Measurements from ENCODE around the gene GOLT1A. TPM values are rescaled to one million over a fixed set of nuclear protein-coding genes. Genes with fewer than 3 reads are reported as not detected.

The GOLT1A gene, protein sequence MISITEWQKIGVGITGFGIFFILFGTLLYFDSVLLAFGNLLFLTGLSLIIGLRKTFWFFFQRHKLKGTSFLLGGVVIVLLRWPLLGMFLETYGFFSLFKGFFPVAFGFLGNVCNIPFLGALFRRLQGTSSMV
- total RNA-seq (2014; rRNA removed; shearing (Covaris generic)): 0.19 TPM in 1 of 2 replicates, not detected in the other

DNA sequence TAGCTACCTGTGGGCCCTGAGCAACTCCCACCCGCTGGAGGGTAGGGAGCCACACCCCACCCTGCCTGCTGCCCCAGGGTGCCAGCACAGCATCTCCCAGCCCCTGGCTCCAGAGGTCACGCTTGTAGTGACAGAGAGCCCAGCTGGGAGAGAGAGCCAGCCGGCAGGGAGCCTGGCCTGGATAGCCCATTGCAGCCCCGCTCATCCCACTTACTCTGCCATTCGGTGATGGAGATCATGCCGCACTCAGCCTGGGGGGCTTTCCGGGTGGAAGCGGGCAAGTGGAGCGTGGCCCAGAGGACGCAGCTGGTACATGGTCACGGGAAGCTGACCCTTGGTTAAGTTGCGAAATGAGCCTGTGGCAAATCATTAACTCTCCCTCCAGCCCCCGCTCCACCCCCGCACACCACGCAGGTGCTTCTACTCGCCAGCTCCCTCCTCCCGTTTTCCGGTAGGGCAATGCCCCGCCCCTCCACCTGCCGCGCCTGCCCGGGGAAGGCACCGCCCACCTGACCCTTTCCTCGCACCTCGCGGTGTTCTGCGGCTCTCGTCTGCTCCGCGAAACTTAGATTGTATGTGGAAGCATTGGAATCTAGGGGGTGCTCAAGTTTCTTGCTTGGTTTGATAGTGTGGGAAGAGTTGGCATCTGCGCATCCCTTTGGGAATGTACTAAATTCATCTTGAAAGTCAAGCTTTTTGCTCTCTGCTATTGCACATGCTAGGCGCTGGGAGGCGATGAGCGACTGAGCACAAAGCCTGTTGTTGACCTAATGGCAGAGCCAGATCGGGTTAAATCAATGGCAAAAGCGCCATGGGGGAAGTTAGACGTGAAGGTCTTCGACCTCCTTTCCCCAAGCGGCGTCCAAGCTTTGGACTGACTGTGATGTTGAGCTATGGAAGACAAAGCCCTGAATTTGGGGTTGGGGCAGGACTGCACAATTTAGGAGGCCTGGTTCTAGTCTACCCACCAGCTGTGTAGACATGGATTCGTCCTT is at the start of gene GOLT1A:
GOLT1A (minus strand) TSS at position 321 of the 995 bp plus-strand sequence; CDS start at position 239, 82 bp downstream.
- no peak for DNase-seq (ENCODE audit: low spot score)

DNA sequence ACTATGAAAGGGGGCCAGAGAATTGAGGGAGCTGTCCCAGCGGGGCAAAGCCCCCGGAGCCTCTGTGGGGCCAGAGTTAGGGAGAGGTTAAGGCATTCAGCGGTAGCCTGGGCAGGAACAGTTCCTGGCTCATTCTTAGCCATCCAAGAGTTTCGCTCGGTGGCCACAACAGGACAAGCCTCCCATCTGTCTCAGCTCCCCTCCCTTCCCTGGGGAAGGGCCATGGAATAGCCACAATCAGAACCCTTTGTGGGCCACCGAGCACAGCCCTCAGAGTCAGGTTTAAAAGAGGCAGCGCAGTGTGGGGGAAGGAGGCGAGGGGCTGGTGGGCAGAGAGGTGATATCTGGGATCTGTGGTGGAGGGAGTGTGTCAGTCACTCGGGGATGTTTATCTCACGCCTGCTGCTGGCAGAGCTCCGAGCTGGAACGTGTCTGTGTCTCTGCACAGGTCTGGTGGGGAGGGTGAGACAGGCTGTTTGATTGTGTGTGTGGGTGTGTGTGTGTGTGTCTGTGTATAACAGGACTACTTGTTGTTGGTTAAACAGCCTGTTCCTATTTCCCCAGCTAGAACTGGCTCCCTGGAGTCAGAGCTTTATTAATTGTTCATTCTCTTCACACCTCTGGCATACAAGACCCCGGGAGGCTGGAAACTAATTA is 49.6 kb upstream of the GOLT1A start:
- DNase-seq (ENCODE audit: low spot score): no peak

DNA sequence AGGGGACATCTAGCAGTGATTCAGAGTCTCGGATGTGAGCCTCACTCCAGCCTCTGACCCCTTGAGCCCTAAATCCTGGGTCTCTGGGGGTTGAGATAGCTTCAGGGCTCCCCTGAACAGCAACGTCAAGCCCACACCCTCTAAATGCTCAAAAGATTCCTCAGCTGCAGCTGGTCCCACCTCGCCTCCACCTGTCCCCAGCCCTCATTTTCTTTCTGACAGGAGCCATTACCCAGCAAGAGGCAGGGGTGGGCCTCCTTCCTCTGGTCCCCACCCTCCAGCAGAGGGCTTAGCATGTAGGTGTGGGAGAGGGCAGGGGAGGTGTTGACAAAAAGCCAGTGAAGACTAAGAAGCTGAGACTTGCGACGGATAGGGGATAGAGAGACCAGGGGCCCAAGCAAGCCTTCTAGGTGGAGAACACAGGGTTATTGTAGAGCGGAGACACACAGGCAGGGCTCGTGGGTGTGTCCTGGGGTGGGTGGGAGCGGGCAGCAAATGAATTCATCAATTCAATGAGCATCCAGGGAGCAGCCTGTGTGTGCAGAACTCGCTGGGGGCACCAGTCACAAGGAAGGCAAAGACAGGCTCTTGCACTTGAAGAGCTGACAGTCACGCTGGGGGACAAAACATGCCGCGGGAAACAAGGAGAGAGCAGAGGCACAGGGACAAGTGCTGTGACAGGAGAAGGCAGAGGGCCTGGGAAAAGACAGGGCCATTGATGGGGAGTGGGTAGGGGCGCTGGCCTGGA is 48.9 kb upstream of the GOLT1A start:
- DNase-seq (ENCODE audit: low spot score): no peak

DNA sequence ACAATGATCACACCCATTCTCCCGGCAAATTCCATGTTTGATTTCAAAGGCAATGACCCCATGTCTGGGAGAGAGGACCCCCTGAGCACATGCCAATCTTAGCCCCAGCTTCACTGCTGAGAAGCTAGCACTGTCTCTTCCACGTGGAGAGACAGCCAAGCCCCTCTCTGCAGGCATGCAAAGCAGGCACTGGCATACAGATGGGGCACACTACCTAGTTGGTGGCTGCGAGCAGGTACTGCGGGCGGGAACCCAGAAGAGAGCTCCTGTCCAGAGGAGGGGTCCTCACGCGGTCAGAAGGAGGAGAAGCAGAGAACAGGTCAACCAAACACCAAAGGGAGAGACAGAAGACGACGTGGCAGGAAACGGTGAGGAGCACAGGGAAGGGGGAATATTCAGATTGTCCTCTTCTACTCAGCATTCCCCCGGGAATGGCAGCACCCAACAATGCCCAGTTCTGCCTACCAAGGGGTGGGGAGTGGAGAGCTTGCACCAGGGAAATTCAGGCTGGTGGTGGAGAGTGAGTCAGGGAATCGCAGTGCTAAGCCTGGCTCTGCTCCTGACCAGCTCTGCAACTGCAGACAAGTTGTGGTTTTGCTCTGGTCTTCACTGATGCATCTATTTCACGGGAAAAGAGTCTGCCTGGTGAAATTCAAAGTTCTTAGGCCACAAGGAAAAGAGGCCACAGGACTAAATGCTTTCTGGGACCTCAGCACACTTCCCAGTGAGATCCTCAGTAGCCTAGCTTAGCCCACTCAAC is 48.1 kb upstream of the GOLT1A start:
- DNase-seq (ENCODE audit: low spot score): peak; percentile 41

DNA sequence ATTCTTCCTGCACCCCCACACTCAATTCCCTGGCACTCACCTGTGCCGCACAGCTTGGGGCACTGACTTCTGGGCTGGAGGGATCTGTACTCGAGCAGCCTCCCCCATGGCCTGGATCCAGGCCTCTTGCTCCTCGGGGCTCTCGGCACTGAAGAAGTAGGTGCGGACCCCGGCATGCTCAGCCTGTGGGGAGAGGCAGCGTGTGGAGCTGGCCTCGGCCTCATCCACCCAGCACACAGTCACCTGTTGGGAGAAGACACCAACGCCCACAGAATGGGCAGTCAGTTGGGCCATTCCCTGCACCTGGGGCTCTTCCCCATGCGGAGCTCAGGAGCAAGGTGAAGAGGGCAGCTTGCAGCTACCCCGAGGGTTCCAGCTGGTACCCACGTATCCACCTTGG is 47.5 kb upstream of the GOLT1A start:
- no peak for DNase-seq (ENCODE audit: low spot score)

DNA sequence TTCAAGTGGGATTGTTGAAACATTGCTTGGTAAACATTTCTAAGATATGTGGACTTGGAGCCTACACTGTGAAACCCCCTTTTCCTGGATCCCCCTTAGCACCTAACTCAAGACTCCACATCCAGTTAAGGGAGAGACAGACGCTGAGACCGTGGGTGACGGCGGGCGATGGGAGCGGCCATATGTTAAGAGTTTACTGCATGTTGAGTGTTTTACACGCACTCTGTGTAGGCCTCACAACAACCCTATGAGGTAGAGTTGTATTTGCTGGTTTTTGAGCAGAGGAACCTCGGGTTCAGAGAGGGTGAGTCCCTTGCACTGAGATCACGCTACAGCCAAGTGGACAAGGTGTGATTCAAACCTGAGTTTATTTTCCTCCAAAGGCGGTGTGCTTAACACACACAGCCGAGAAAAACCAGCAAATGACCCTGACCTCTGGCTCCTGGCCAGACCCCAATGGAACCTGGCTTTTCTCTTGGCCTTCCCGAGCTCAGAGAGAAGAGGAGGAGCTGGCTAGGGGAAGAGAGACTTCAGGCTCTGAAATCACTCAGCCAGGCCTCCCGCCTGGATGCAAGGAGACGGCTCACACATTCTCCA is 46.9 kb upstream of the GOLT1A start:
- no peak for DNase-seq (ENCODE audit: low spot score)

DNA sequence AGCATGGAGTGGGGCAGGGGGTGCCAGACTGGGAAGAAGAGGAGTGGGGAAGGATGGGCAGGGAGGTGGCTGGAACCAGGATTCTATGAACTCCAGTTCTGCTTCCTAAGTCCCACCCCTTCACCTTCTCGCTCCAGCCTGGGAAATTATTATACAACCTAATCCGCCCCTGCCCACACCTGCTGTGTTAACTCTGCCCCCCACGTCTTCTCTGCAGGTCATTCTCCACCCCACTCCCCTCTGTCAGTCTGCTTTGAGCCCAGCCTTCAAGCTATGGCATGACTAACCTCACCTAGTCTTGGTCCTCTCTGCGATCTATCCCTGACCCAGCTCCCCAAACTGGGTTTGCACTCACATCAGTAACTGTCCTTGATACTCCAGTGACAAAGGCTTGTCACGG is 46.0 kb upstream of the GOLT1A start:
- DNase-seq (ENCODE audit: low spot score): no peak

DNA sequence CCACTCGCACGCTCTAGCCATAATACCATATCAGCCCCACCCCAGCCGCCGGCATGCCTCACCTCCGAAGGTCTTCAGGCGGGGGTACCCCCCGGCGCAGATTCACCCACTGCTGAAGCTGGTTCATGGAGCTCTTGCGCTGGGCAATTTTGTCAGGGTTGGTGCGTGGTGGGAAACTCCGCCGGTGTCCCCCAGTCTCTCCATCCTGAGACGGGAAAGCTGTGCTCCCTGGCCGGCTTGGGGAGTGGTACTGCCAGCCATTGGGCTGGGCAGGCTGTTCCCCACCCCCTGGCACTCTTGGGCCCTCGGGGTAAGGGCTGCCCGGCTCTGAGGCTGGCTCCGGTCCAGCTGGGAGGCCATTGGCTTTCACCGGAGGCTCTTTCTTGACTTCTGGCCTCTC is 45.4 kb upstream of the GOLT1A start:
- DNase-seq (ENCODE audit: low spot score): no peak

DNA sequence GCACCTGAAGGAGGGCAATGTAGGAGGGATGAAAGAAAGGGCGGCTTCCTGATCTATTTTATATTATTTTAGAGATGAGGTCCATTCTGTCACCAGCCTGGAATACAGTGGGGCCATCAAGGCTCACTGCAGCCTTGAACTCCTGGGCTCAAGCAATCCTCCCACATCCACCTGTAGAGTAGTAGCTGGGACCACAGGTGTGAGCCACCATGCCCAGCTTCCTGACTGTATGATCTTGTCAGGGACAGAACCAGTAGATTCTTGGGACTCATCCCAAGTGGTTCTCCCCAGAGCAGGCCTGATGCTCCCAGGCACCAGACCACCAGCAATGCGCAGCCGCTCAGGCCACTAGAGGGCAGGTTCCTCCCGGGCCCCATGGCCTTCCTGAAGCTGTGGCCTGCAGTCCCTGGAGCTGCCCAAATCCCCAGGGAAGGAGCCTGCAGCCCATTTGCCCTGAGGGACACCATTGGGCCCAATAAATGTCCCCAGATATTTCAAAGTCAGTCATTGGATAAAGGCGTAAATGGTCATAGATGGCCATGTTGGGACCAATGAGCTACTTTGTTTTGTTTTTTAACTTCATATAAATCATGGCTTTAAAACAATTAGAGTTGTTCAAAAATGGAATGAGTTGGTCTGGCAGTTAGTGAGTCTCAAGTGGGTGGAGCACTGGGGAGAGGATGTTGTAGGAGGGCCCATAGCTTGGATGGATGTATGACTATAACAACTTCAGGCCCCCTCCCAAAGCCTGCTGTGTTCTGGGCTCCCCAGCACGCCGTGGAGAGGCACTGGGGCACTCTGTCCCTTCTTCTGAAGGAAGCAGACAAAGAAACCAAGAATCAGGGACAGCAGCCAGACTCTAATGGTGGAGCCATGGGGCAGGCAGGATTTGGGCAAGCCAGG is 44.7 kb upstream of the GOLT1A start:
- DNase-seq (ENCODE audit: low spot score): peak; percentile 70

DNA sequence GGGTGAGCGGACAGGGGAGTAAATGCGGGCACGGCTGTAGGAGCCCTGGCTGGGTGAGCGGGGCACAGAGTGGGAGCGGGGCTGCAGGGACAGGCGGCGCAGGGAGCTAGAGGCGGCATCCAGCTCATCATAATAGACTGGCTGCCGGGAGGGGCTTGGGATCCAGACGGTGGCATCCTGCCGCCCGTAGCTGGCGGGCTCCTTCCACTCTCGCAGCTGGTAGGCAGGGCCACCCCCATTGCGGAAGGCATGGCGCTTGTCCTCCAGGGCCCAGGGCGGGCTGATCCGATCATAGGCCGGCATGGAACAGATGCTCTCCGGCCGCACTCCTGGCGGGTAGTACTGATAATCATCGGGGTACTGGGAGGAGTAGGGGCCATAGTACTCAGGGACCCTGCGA is 43.7 kb upstream of the GOLT1A start:
- DNase-seq (ENCODE audit: low spot score): no peak

DNA sequence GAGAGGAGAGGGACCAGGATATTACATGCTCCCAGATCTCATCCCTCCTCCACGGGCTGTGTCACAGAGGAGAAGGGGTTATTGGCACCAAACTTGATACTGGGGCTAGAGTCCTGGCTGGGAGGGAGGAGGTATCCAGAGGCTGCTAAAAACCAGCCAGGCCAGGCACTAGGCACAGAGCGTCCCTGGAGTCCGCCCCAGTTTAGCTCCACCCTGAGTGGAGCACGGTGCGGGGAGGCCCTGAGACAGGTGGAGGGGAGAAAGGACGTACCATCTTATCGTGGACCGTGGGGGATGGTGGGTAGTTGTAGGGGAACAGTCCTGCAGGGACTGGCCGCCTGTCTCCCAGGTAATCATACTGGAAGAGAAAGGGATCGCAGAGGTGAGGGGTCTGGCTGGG is 42.7 kb upstream of the GOLT1A start:
- DNase-seq (ENCODE audit: low spot score): no peak

DNA sequence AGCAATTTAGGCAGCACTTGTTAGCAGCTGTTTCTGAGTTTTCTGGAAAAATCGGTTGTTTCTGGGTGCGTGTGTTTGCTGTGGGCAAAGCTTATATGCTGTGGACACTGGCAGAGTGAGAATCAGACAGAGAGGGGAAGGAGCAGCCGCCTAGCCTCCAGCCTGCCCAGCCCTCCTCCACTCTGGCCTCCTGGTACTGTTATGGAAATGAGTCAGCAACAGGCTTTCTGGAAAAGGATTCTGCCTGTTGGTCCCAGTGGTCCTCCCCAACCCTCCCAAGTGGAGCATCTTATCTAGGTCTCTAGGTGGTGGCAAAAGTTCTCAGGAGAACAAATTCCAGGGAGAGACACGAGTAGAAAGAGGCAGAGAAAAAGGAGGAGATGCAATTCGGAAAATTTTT is 42.2 kb upstream of the GOLT1A start:
- peak; percentile 29 for DNase-seq (ENCODE audit: low spot score)

DNA sequence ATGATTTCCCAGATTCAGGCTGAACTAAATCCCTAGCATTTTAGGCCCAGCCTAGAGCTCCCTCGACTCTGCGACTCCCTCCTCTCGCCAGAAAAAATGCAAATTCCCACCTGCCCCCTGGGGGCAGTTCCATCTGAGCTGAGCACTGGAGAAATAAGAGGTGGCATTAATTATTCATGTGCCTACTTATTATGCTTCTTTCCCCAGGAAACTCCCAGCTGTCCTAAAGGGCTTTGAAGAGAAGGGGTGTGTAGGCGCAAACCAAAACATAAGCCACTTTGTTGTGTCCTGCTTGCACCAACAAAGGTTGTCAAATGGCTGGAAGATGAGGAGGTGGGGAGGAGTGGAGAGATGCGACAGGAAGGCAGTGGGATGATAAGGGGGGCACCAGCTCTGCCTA is 41.4 kb upstream of the GOLT1A start:
- no peak for DNase-seq (ENCODE audit: low spot score)

DNA sequence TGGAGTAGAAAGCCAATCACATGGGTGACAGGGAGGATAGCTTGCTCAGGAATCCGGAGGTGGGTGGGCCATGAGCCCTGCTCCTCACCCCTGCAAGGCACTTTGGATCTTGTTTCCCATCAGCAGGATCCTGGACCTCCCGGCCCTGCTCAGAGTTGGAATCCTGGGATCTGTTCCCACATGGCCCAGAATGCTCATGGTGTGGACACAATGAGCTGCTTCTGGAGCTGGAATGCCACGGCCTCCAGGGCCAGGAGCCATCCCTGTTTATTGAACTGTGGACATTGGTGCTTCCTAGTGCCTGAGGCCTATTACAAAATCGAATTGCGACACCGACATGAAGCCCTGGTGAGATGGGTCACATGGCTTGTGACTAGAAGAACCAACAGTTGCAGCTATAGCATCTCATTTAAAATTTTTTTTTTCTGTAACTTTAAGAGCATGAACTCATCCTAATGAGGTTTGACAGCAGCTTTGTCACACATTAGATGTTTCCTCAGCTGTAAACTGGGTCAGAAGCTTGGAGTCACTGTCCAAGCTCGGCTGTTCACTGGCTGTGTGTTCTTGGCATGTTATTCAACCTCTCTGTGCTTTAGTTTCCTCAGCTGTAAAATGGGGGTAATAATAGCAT is 40.4 kb upstream of the GOLT1A start:
- DNase-seq (ENCODE audit: low spot score): no peak

DNA sequence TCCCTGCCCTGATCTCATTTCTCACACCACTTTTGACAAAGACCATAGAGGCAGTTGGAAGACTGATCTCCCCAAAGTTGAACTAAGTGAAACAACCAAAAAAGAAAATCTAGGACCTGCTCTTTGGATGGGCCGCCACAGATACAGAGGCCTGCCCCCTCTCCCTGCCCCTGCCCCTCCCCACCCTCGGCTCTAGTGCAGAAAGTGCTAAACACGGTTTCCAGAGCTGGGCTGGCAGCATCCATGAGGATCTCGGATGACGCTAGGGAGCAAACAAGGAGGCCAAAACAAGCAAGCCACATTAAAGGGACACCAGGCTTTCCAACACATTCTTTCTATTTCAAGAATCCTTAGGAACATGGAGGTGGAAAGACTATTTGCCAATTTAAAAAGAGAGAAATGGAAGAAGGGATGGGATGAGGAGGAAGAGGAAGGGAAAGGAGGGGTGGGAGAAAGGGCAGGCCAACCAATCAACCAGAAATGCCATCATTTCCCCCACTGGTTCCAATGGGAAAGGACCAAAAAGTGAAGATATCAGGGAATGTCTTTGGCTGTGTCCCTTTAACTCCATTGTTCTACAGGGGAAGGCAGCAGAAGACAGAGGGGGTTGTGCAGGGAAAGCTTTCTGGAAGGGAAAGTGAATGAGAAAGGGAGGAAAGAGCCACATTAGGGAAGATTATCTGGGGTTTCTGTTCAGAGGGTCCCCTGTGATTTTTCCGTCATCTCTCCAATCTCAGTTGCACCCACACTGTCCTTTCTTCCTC is 38.3 kb upstream of the GOLT1A start:
- no peak for DNase-seq (ENCODE audit: low spot score)

DNA sequence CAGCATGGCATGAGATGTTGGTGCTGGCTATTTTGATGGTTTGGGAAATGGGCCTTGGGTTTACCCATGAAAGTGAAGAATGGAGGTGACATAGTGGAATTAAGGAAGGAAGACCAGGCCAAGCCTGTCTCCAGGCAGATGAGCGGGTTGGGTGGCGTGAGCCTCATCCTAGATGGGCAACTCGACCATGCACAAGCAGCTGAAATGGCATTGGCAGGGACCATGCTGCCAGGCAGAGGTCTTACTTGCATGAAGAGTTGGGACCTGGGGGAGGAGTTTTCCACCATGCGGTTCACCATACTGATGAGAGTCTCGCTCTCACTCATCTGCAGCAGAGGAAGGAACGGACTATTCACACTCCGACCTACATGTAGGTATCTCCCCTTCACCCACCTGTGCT is 37.5 kb upstream of the GOLT1A start:
- DNase-seq (ENCODE audit: low spot score): no peak

DNA sequence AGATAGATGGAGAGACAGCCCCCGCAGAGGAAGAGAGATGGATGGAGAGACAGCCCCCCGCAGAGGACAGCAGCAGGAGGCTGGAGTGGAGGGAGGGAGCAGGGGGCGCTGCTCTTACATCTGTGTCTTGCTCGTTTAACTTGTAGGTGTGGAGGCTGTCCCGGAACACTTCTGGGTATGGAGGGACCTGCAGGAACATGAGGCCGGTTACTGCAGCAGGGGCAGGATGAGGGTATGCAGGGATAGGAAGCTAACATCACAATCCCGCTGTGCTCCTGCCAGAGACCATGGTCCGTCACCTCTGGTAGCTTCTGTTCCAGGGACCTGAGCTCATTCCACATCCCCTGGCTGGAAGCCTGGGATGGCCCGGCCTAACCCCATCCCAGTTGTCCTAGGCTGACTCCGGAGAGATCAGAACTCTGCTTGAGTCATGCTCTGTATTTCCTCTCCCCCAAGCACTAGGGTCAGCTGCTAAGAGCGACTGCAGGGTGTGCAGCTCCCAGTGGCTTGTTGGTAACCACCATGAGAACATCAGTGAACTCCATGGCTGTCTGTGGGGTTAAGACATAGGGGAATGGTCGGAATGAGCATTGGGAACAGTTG is 36.7 kb upstream of the GOLT1A start:
- no peak for DNase-seq (ENCODE audit: low spot score)
